Neural cell (in vitro differentiated cells): ENCODE measurements around the gene PHF11. TPM values are rescaled to one million over a fixed set of nuclear protein-coding genes. Genes with fewer than 3 reads are reported as not detected.
"Not testable (repeated sequence)": the region's sequence is repeated elsewhere in the genome, so short reads cannot be mapped to it uniquely, and the experiment has no call there.

ENCODE experiments used
- H2AFZ ChIP-seq: fragments of 200-600, 300-800 bp; sonication (generic), shearing (Covaris generic); 2 replicates; pipeline ENCODE4 v1.6.0; 2014; ENCODE audit warnings: low read depth, mild to moderate bottlenecking, antibody characterized with exemption, low read length, moderate library complexity
- H3F3A ChIP-seq: fragments of 200-600 bp; shearing (Covaris generic); 2 replicates; pipeline ENCODE4 v1.6.1; 2016; ENCODE audit warnings: mild to moderate bottlenecking, moderate library complexity, mixed read lengths, antibody characterized with exemption, low read length; ENCODE audit not compliant: insufficient read depth, poor library complexity, severe bottlenecking
- H3K27ac ChIP-seq: fragments of 200-600, 300-800 bp; sonication (generic), shearing (Covaris generic); 2 replicates; pipeline ENCODE4 v1.5.1; 2014; ENCODE audit warnings: mild to moderate bottlenecking, low read length, moderate library complexity
- H3K27me3 ChIP-seq: fragments of 300-800, 200-600 bp; sonication (generic), shearing (Covaris generic); 2 replicates; pipeline ENCODE4 v1.6.0; 2014; ENCODE audit warnings: mild to moderate bottlenecking, low read depth, low read length, moderate library complexity; ENCODE audit not compliant: insufficient read depth
- H3K36me3 ChIP-seq: fragments of 300-800, 200-600 bp; sonication (generic), shearing (Covaris generic); 2 replicates; pipeline ENCODE4 v1.5.1; 2014; ENCODE audit warnings: mild to moderate bottlenecking, antibody characterized with exemption, low read length, moderate library complexity; ENCODE audit not compliant: insufficient read depth
- H3K4me2 ChIP-seq: fragments of 300-800, 200-600 bp; sonication (generic), shearing (Covaris generic); 2 replicates; pipeline ENCODE4 v1.6.0; 2014; ENCODE audit warnings: mild to moderate bottlenecking, low read length
- H3K4me3 ChIP-seq: fragments of 300-800, 200-600 bp; sonication (generic), shearing (Covaris generic); 2 replicates; pipeline ENCODE4 v1.5.1; 2014; ENCODE audit warnings: mild to moderate bottlenecking, low read length, moderate library complexity
- H3K79me2 ChIP-seq: fragments of 200-600 bp; shearing (Covaris generic); replicated peaks from 2 replicates; pipeline ENCODE4 v1.6.0; 2014; ENCODE audit warnings: mild to moderate bottlenecking, low read length, moderate library complexity; ENCODE audit not compliant: insufficient read depth
- H3K9ac ChIP-seq: fragments of 300-800, 200-600 bp; sonication (generic), shearing (Covaris generic); 2 replicates; pipeline ENCODE4 v1.6.1; 2016; ENCODE audit warnings: mild to moderate bottlenecking, low read length, mixed read lengths
- H3K9me2 ChIP-seq: fragments of 200-600 bp; shearing (Covaris generic); 2 replicates; pipeline ENCODE4 v1.6.1; 2016; ENCODE audit warnings: mild to moderate bottlenecking, low read length, mixed read lengths; ENCODE audit not compliant: insufficient read depth
- H3K9me3 ChIP-seq: fragments of 200-600, 300-800 bp; sonication (generic), shearing (Covaris generic); 2 replicates; pipeline ENCODE4 v1.6.1; 2016; ENCODE audit warnings: mild to moderate bottlenecking, mixed run types, low read length, moderate library complexity, mixed read lengths
- H4K20me1 ChIP-seq: fragments of 200-600 bp; shearing (Covaris generic); 2 replicates; pipeline ENCODE4 v1.6.1; 2016; ENCODE audit warnings: mild to moderate bottlenecking, mixed run types; ENCODE audit not compliant: insufficient read depth
- CTCF ChIP-seq: fragments of 450-650 bp; IDR thresholded peaks from 2 replicates; pipeline ENCODE4 v1.5.1; 2014; ENCODE audit warnings: antibody characterized with exemption, mild to moderate bottlenecking, moderate library complexity; ENCODE audit not compliant: poor library complexity, severe bottlenecking
- EP300 ChIP-seq: fragments of 450-650 bp; conservative IDR thresholded peaks from 2 replicates; pipeline ENCODE4 v1.6.1; 2014; ENCODE audit warnings: antibody characterized with exemption, mild to moderate bottlenecking, moderate library complexity; ENCODE audit not compliant: poor library complexity, severe bottlenecking
- EZH2 ChIP-seq: fragments of 200-600, 300-800 bp; shearing (Covaris generic), sonication (generic); IDR thresholded peaks from 2 replicates; pipeline ENCODE4 v1.6.1; 2014; ENCODE audit warnings: antibody characterized with exemption, low read length, borderline replicate concordance, mild to moderate bottlenecking; ENCODE audit not compliant: insufficient read depth, poor library complexity, severe bottlenecking
- MXI1 ChIP-seq: fragments of 450-650 bp; conservative IDR thresholded peaks from 2 replicates; pipeline ENCODE4 v1.6.1; 2014; ENCODE audit warnings: antibody characterized with exemption, mild to moderate bottlenecking; ENCODE audit not compliant: poor library complexity, severe bottlenecking
- POLR2AphosphoS5 ChIP-seq: IDR thresholded peaks from 2 replicates; pipeline ENCODE4 v1.6.1; 2012
- RAD21 ChIP-seq: fragments of 450-650 bp; conservative IDR thresholded peaks from 2 replicates; pipeline ENCODE4 v1.6.1; 2014; ENCODE audit warnings: antibody characterized with exemption, mild to moderate bottlenecking, moderate library complexity
- SMC3 ChIP-seq: fragments of 450-650 bp; conservative IDR thresholded peaks from 2 replicates; pipeline ENCODE4 v1.6.1; 2014; ENCODE audit warnings: antibody characterized with exemption, mild to moderate bottlenecking, moderate library complexity; ENCODE audit not compliant: poor library complexity
- TAF1 ChIP-seq: IDR thresholded peaks from 2 replicates; pipeline ENCODE4 v1.6.1; 2012; ENCODE audit warnings: low read depth
- polyA plus RNA-seq: library from polyadenylated mRNA; depleted of rRNA; stranded (reverse); fragments of >200 nt; gene quantifications from 2 replicates; pipeline ENCODE4 v1.2.3, GENCODE V29; 2014

The PHF11 gene
- polyA plus RNA-seq, 1 donor from 2014 or later, result not detected

GRCh38 chr13:49494645-49495044, 1.1 kb upstream of the PHF11 start:
- no peak overlapping the region for H3K4me2 ChIP-seq
- H3K27ac ChIP-seq, result no peak overlapping the region
- TF ChIP-seq MXI1 (no peak), TAF1 (no peak), EZH2 (no peak), EP300 (no peak), CTCF (no peak)
- no peak overlapping the region for H3K9ac ChIP-seq
- no peaks in the 10 kb centered on the region for H3K36me3 ChIP-seq
- H3K4me3 ChIP-seq, result no peak overlapping the region
- H3K79me2 ChIP-seq, result no peaks in the 10 kb centered on the region
- no peaks in the 10 kb centered on the region for H4K20me1 ChIP-seq
- H3K9me3 ChIP-seq, result no peaks in the 10 kb centered on the region
- no peak overlapping the region for H2AFZ ChIP-seq
- H3K9me2 ChIP-seq, result no peaks in the 10 kb centered on the region
- H3K27me3 ChIP-seq, result no peaks in the 10 kb centered on the region
- no peaks in the 10 kb centered on the region for H3F3A ChIP-seq

DNA sequence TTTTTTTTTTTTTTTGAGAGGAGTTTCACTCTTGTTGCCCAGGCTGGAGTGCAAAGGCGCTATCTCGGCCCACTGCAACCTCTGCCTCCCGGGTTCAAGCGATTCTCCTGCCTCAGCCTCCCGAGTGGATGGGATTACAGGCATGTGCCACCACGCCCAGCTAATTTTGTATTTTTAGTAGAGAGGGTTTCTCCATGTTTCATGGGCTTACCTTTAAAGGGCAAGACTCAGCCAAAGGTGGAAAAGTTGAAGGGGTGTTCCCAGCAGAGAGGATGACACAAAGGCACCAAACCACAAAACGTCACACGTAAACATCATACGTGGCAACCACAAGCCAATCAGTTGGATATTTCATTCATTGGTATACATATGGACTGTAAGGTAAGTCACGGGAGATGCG, 1.1 kb downstream of the PHF11 start:
- not testable (repeated sequence) for H3K27me3 ChIP-seq, H3F3A ChIP-seq, H3K4me3 ChIP-seq, H2AFZ ChIP-seq, H3K4me2 ChIP-seq, H3K9me3 ChIP-seq, H3K36me3 ChIP-seq, H3K9ac ChIP-seq, H4K20me1 ChIP-seq, H3K9me2 ChIP-seq, H3K79me2 ChIP-seq, H3K27ac ChIP-seq

DNA sequence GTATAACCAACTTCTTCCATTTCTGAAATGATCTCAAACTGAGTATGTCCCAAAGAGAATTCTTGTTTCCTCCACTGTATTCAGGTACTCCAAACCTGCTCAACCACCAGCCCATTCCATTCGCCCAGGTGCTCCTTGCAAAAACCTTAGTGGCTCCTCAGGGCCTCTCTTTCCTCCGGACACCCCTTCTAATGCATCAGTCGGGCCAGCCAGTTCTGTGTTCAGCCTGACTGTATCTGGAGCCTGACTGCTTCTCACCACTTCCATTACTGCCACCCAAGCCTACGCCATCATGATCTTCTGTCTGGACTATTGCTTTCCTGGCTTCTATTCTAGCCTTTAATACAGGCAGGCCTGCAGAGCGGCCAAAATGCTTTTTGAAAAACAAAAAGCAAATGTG, 1.5 kb downstream of the PHF11 start:
- no peaks in the 10 kb centered on the region for H3K9me3 ChIP-seq
- no peaks in the 10 kb centered on the region for H3K79me2 ChIP-seq
- H2AFZ ChIP-seq, result no peak overlapping the region
- no peaks in the 10 kb centered on the region for H3K9me2 ChIP-seq
- no peak overlapping the region for H3K9ac ChIP-seq
- no peak for TF ChIP-seq TAF1
- no peak for TF ChIP-seq CTCF
- no peak for TF ChIP-seq EP300
- TF ChIP-seq EZH2, result no peak
- TF ChIP-seq POLR2AphosphoS5, result no peak
- no peak for TF ChIP-seq RAD21
- no peak for TF ChIP-seq SMC3
- no peak for TF ChIP-seq MXI1
- no peak overlapping the region for H3K4me3 ChIP-seq
- H3K27me3 ChIP-seq, result no peaks in the 10 kb centered on the region
- no peak overlapping the region for H3K27ac ChIP-seq
- H4K20me1 ChIP-seq, result no peaks in the 10 kb centered on the region
- H3F3A ChIP-seq, result no peaks in the 10 kb centered on the region
- H3K4me2 ChIP-seq, result no peak overlapping the region
- H3K36me3 ChIP-seq, result no peaks in the 10 kb centered on the region
